Measurements from ENCODE around the gene EHMT1.

EHMT1 gene

DNA sequence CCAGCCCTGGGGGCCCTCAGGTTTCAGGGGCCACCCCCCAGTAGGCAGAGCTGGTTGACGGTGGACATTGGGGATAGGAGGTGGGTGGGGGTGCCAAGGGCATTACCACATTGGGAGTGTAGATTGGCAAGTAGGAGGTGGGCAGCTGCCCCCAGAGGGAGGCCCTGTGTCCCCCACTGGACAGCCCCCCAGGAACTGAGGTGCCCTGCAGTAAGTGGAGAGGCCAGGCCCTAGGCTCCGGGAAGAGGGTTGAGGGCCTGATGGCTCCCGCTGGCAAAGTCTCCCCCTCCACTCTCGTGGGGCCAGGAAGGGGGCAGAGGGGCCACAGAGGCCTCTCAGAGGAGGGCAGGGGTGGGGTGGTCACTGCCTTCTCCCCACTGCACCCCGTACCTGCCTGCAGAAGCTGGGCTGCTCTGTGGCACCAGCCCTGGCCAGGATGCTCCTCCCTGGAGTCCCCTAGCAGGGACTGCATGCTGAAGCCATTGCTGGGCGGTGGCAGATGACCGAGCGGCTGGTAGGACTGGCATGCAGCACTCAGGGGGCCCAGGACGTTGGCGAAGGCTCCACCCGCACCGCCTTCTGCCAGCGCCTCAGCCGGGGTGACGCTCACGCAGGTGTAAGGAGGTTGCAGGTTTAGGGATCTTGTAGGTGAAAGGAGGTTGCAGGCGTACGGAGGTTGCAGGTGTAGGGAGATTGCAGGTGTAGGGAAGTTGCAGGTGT, 169.1 kb downstream of the EHMT1 start:
- DNase-seq (ENCODE audit: low spot score), result no peak

DNA sequence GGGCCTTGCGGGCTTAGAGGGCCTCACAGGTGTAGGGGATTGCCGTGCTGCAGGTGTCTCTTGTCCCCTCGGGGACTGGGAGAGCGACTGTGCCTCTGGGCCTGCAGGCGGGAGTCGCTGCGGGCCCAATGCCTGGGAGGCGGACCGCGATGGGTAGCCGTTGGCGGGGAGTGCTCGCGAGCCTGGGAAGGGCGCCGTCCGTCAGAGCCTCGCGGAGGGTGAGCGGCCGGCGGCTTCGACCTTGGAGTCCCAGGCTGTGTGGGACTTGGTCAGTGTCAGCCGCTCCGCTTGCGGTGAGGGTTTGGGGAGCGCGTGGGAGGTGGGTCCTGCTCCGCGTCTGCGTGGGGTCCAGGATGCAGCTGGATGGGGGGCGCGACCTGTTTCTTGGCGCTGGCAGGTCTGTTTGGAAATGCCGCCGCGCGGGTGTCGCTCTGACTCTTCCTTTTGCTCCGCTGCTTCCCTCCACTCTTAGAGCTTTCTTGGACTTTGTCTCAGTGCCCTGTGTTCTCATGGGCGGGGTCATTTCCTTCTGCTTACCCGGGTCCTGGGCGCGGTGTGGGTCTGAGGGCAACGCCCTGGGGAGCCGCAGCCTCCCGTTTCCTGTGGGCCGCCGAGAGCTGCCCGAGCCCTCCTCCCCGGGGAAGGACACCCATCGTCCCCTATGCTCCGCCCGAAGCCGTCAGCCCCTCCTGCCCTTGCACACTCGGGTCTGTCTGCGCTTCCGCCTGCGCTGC, 169.9 kb downstream of the EHMT1 start:
- no peak for DNase-seq (ENCODE audit: low spot score)

DNA sequence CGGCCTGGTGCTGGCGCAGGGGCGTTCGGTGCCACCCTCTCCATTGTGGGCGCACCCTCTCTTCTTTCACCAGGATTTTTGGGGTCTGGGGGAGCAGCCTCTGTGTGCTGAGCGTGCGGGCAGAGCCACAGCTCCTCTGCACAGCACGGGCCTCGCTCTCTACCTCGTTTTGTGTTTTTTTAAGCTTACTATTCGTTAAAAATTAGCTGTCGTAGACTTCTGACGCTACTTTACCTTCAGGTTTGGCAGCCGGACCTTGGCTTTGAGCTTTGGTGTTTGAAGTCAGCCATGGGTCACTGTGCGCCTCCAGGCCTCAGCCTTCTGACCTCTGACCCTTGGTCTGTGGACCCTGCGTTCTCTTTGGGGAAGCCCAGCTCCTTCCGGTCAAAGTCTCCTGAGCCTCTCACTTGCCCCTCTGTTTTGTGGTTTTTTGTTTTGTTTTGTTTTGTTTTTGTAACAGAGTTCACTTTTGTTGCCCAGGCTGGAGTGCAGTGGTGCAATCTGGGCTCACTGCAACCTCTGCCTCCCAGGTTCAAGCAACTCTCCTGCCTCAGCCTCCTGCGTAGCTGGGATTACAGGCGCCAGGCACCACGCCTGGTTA, 170.6 kb downstream of the EHMT1 start:
- no peak for DNase-seq (ENCODE audit: low spot score)

DNA sequence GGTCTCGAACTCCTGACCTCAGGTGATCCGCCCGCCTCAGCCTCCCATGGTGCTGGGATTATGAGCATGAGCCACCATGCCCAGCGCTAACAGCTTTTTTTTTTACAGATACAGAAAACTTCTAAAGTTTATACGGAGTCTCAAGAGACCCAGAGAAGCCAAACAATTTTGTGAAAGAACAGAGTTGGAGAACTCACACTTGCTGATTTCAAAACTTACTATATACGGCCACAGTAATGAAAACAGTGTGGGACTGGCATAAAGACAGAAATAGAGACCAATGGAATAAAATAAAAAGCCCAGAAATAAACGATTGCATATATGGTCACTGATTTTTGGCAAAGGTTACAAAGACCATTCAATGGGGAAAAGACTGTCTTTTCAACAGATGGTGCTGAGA, 173.1 kb downstream of the EHMT1 start:
- no peak for DNase-seq (ENCODE audit: low spot score)

DNA sequence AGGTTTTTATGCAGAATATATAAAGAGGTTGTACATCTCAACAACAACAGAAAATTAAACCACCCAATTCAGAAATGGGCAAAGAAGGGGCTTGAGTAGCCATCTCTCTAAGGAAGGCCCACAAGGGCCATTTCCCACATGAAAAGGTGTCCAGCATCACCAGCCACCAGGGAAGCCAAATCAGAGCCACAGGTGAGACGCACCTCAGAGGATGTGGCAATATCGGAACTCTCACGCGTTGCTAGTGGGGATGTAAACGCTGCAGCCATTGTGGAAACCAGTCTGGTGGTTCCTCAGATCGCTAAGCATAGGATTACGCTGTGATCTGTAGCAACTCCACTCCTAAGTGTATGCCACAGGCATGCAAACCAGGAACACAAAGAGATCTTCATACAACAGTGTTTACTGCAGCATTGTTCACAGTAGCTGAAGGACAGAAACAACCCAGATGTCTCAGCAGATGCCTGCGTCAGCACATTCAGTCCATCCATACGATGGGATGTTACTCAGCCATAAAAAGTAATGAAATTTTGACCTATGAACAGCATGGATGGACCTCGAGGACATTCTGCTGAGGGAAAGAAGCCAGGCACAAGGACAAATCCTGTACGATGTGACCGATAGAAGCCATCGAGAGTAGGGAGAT, 174.5 kb downstream of the EHMT1 start:
- peak; percentile 47 for DNase-seq (ENCODE audit: low spot score)

DNA sequence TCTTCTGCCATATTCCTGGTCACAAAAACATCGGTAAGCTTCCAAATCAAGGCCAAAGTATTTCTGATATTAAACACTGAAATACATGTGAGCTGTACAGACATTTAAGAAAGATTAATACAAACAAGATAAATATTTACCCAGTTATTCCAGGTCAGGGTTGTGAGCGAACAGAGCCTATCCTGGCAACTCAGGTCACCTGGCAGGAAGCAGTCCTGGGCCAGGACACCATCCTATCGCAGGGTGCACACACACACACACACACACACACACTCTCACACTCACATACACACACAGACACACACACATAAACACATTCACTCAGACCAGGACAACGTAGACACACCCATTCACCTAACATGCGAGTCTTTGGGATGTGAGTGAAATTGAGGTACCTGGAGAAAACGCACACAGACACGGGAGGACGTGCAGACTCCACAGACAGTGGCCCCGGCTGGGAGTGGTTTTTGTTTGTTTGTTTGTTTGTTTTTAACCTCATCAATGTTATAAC, 176.4 kb downstream of the EHMT1 start:
- no peak for DNase-seq (ENCODE audit: low spot score)

DNA sequence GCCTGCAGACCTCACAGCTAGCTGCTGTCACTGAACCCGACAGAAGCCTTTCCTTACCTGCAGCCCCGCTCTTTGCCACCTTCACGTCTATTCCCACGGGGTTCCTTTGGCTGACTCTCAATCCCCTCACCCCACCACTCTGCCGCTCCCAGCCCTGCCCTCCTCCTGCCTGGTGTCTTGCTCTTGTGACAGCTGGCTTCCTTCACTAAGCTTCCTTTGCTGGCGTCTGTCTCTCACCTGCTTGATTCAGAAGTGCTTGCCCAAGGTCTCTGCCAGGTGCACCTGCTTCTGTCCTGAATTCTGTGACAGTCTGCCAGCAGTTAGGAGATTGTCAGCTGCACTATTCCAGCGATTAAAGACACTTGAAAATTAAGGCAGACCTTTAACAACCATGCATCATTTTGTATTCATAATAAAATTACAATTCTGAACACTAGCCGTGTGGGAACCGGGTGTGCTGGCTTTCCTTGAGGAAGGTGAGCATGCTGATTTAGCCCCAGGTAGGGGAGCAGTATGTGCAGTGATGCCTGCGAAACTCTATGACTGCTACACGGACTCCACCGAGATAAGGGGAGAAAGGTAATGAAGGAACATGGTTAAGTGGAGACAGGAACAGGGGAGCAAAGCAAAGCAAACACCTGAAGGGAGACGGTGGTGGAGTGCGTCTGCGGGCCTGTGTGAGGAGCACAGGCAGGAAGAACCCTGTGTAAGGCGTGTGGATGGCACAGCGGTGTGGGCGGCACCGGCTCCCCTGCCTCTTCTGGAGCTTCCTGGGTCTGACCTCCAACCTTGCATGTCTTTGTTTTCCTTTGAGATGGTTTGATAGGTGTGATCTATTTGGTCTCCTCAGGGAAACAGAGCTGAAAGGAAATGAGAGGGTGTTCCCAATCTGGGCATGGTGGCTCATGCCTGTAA, 178.7 kb downstream of the EHMT1 start:
- no peak for DNase-seq (ENCODE audit: low spot score)

DNA sequence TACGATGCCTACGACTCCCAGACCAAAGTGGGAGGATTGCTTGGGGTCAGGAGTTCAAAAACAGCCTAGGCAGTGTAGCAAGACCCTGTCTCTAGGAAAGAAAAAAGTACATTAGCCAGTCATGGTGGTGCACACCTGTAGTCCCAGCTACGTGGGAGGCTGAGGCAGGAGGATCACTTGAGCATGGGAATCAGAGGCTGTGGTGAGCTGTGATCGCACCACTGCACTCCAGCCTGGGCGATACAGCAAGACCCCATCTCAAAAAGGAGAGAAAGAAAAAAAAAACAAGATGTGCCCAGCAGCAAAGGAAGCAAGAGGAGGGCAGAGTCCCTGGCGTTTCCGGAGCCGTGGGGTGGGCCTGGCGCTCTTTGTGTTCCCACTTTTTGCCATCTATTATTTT, 179.3 kb downstream of the EHMT1 start:
- no peak for DNase-seq (ENCODE audit: low spot score)

DNA sequence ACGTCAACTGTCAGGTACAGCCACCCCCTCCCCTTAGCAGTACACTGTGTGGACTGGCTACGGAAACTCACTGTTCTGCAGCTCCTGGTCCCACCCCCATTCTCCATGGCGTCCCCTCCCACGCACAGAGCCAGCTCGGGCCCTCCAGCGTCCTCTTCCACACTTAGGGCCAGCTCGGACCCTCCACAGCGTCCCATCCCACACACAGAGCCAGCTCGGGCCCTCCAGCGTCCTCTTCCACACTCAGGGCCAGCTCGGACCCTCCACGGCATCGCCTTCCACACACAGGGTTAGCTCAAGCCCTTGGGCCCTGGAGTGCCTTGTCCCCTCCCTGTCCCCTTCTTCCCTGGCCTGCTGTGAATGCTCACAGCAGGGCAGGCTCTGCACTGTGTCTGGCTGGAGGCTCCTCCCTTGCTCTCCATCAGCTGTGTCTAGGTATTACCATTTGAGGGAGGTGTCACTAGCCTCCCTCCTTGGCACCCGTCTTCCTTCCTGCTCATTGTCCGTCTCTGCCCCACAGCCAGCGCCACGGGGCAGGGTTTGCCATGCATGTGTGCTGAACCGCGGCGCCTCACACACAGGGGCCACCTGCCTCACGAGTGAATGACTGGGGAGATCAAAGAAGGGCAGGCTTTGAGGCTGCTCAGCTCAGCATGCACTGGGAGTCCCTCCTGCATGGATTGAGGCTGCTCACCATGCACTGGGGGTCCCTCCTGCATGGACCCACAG, 180.3 kb downstream of the EHMT1 start:
- DNase-seq (ENCODE audit: low spot score), result no peak

DNA sequence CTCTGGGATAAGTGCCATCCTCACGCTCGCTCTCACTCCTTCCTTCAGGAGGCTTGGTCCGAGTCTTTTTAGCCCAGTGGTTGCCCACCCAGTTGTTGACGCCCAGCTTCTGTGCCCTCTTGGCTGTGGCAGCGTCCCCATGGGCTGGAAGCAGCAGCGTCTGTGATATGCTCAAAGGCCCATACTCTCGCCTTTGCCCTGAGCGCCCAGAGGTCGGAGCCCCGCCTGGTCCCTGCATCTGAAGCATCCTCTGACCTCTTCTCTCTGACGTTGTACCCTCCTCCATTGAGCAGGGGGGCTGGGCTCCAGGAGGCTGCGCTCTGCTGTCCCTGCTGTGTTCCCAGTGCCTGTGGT, 180.8 kb downstream of the EHMT1 start:
- no peak for DNase-seq (ENCODE audit: low spot score)

DNA sequence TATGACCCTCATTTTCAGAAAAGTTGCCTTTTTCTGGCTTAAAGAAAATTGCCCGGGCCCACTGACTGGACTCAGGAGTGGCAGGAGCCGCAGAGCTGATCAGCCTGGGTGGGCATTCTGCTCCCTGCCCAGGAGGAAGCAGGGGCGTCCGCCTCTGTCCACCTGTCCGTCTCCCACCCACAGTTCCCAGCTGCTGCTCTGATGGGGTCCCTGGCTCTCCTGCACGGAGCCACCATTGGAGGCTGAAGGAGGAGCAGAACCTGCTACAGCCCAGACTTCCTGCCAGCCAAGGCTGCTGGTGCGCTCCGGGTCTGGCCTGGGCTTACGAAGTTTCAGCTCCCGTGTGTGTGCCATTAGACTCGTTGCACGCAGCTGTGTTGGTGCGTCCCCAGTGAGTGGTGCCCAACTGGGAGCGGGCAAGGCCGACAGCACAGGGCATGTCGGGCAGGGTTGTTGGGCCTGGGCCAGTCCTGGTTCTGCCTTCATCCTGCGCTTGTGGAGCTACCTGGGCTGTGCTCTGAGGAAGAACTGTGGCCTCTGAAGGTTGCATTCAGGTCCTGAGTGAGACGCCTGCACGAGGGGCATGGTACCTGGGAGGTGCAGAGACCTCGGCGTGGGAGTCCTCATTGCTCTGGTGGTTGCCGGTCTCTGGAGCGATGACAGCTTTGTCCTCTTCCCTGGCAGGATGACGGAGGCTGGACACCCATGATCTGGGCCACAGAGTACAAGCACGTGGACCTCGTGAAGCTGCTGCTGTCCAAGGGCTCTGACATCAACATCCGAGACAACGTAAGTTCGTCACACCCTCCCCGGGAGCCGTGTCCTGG, 181.6 kb downstream of the EHMT1 start:
- no peak for DNase-seq (ENCODE audit: low spot score)

DNA sequence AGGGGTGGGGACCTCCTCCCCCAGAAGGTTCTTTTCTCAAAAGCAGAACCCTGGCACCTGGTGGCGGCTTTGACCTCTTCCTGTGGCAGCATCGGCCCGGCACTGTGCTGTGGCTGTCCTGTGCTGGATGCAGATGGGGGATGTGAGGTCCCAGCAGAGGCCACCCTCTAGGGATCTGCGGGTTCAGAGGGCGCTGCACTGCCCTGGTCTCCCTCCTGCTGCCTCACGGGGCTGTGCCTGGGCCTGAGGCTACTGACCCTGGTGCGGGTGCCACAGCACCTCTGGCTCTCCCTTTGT, 182.2 kb downstream of the EHMT1 start:
- DNase-seq (ENCODE audit: low spot score), result no peak

DNA sequence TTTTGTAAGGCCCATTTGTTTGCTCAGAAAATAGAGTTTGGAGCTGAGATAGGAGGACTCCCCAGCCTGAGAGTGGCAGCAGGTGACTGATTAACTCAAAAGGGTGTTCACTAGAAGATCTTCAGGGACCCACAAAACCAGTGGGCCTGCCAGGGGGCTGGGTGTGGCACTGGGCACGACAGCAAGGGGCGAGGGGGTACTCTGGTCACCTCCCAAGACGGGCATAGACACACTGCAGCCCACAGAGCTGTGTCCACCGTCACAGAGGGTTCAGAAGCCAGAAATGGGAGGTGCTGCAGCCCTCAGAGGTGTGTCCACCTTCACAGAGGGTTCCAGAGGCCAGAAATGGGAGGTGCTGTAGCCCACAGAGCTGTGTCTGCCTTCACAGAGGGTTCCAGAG, 183.2 kb downstream of the EHMT1 start:
- DNase-seq (ENCODE audit: low spot score), result no peak

DNA sequence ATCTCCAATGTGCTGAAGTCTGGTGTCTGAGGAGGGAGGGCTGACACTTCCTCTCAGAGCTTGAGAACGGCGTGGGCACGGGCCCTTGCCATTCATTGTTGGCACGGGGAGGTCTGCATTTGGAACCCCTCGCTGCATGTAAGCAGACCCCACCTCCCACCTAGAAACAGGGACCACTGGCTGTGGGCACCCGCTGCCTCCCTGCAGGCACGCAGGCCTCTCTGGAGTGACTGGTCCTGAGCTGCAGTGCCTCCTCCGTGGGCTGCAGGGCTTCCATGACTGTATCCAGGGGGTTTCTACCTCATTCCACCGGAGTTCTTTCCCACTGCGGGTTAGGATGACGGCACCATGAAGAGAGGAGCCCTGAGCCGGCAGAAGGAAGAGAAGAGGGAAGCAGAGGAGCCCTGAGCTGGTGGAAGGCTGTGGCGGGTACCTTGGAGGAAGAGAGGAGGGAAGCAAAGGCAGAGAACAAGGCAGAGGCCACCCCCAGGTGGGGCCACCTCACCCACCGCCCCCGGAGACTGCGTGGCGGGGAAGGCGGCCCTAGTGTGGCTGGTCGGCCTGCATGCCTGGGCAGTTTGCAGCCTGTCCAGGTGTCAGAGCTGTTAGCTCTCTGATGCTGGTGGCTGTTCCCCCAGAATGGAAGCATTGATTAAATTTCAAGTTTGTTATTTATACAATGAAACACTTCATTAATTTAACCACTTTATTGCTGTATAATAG, 183.9 kb downstream of the EHMT1 start:
- no peak for DNase-seq (ENCODE audit: low spot score)

DNA sequence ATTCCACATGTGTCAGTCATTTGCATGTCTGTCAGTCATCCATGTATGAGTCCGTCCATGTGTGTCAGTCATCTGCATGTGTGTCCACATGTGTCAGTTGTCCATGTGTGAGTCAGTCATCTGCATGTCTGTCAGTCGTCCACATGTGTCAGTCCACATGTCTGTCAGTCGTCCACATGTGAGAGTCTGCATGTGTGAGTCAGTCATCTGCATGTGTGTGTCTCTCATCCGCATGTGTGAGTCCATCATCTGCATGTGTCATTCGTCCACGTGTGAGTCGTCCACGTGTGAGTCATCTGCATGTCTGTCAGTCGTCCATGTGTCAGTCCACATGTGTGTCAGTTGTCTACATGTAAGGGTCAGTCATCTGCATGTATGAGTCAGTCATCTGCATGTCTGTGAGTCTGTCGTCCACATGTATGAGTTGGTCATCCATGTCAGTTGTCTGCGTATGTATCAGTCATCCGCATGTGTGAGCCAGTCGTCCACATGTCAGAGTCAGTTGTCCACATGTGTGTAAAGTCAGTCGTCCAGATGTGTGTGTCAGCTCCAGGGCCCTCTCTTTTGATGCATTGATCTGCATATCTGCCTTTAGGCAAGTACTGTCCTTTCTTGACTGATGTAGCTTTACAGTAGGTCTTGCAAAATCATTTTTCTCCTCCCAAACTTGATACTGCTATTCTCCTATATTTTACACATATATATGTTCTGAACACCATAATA, 186.3 kb downstream of the EHMT1 start:
- DNase-seq (ENCODE audit: low spot score), result no peak

DNA sequence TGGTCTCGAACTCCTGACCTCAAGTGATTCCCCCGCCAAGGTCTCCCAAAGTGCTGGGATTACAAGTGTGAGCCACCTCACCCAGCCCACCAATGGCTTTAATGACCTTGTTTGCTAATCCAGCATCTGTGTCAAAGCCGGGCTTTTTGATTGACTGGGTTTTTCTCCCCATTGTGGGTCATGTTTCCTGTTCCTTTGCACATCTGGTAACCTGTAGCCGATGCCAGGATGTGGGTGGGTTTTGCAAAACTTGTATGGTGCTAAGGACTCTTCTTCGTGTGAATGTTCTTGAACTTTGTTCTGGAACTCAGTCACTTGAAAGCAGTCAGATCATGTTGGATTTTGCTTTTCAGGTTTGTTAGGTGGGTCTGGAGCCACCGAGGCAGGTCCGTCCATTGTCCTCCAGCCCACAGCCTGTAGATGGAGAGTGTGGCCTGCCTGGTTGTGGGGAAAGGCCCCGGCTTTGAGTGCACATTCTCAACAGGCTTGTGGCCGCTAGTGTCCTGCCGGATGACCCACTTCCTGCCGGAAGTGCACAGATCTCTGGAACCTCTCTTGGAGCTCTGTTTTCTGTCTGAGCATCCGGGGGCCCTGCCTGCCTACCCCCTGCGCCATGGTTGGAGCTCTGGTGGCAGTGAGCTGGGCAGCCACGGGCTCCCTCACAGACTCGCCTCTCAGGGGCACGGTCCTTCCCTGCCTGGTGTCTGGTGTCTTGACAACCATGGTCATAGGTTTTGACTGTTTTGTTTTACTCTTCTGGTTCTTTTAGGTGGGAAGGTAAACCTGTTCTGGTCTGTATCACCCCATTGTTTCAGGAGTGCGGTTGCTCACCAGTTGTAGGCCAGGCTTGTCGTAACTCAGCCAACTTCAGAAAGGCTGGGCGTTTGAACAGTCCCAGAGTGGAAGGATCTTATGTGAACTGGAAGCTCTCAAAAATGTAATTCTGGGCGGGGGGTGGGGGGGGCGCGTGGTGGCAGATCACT, 189.2 kb downstream of the EHMT1 start:
- no peak for DNase-seq (ENCODE audit: low spot score)

DNA sequence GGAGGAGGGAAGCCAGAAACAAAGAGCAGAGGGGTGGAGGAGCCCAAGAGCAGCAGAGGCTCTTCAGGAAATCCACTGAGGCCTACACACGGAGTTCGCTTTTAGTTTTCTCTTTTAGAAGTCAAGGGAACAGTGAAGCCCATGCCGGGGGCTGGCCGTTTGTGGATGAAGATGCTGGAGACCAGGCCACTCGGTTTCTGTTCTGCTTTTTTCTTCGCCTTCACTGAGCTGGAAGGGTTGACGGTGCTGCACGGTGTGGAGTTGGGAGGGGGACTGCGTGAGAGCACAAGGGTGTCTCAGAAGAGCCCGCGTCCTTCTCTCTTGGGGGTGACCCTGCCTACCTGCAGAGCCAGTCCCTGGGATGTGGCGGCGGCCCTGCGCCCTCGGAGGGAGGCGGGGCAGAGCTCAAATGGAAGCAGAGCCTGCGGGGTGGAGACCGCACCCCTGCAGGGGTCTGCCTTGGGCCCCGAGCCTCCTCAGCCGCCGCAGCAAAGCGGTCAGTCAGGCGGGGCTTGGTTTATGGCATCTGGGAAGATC, 190.3 kb downstream of the EHMT1 start:
- DNase-seq (ENCODE audit: low spot score), result no peak

Measured in putamen (tissue), 1 donor.